ENCODE data around the gene ERCC1.

GRCh38 chr19:45395821-45396617 is 27.7 kb downstream of the ERCC1 start:
- TF ChIP-seq POLR2A (IDR thresholded peaks at IDR 0.05), result no peak
- no peak for TF ChIP-seq CTCF (IDR thresholded peaks at IDR 0.05)
- no peak for TF ChIP-seq EP300 (IDR thresholded peaks at IDR 0.05)

Data from ovary (tissue), 3 donors.